H9 (cell line): ENCODE results near the gene DEFB116. TPM values are rescaled to one million over a fixed set of nuclear protein-coding genes. Genes with fewer than 3 reads are reported as not detected.
A peak's percentile ranks its signal among the peaks of the same experiment; 100 is the strongest.

Experiments
- DNase-seq: peaks from one replicate; pipeline ENCODE4 v3.0.0-alpha.2; 2017
- H2AFZ ChIP-seq: one replicate; pipeline ENCODE4 v1.6.1; 2013; ENCODE audit warnings: mild to moderate bottlenecking, low read length, control low read depth, moderate library complexity
- H2AK5ac ChIP-seq: 2 replicates; pipeline ENCODE4 v1.6.1; 2013; ENCODE audit warnings: low read length, control low read depth, mixed read lengths; ENCODE audit not compliant: insufficient read length
- H2BK120ac ChIP-seq: one replicate; pipeline ENCODE4 v1.6.1; 2013; ENCODE audit warnings: low read depth, mild to moderate bottlenecking, low read length, control low read depth, inconsistent platforms; ENCODE audit not compliant: poor library complexity, severe bottlenecking
- H2BK12ac ChIP-seq: 2 replicates; pipeline ENCODE4 v1.6.1; 2013; ENCODE audit warnings: low read length, control low read depth, mixed read lengths, low read depth; ENCODE audit not compliant: insufficient read length
- H2BK15ac ChIP-seq: 2 replicates; pipeline ENCODE4 v1.6.1; 2013; ENCODE audit warnings: low read depth, low read length, control low read depth
- H2BK20ac ChIP-seq: one replicate; pipeline ENCODE4 v1.6.1; 2013; ENCODE audit warnings: low read depth, mild to moderate bottlenecking, low read length, control low read depth, inconsistent platforms; ENCODE audit not compliant: poor library complexity, severe bottlenecking
- H2BK5ac ChIP-seq: 2 replicates; pipeline ENCODE4 v1.6.1; 2013; ENCODE audit warnings: low read length, control low read depth, mixed read lengths; ENCODE audit not compliant: insufficient read length
- H3K14ac ChIP-seq: 2 replicates; pipeline ENCODE4 v1.6.1; 2013; ENCODE audit warnings: low read length, control low read depth; ENCODE audit not compliant: insufficient read depth
- H3K18ac ChIP-seq: 2 replicates; pipeline ENCODE4 v1.6.1; 2013; ENCODE audit warnings: low read depth, mild to moderate bottlenecking, mixed read lengths, low read length, control low read depth; ENCODE audit not compliant: insufficient read length
- H3K23ac ChIP-seq: 2 replicates; pipeline ENCODE4 v1.6.1; 2013; ENCODE audit warnings: low read length, control low read depth, mixed read lengths, low read depth; ENCODE audit not compliant: insufficient read length
- H3K23me2 ChIP-seq: 2 replicates; pipeline ENCODE4 v1.6.1; 2013; ENCODE audit warnings: low read depth, mild to moderate bottlenecking, mixed read lengths, low read length, control low read depth; ENCODE audit not compliant: insufficient read length, poor library complexity, severe bottlenecking
- H3K27ac ChIP-seq: 2 replicates; pipeline ENCODE4 v1.5.1; 2013; ENCODE audit warnings: low read length, control low read depth, mixed read lengths, low read depth; ENCODE audit not compliant: insufficient read length
- H3K27me3 ChIP-seq: 2 replicates; pipeline ENCODE4 v1.6.1; 2013; ENCODE audit warnings: low read length, control low read depth, inconsistent platforms; ENCODE audit not compliant: insufficient read depth
- H3K4ac ChIP-seq: 2 replicates; pipeline ENCODE4 v1.6.1; 2013; ENCODE audit warnings: low read depth, mild to moderate bottlenecking, control low read depth, inconsistent platforms, low read length, moderate library complexity
- H3K4me1 ChIP-seq: 2 replicates; pipeline ENCODE4 v1.6.1; 2013; ENCODE audit warnings: low read length, control low read depth, inconsistent platforms; ENCODE audit not compliant: insufficient read depth
- H3K4me2 ChIP-seq: 2 replicates; pipeline ENCODE4 v1.6.1; 2013; ENCODE audit warnings: low read length, control low read depth, mixed read lengths; ENCODE audit not compliant: insufficient read length, insufficient read depth
- H3K56ac ChIP-seq: 2 replicates; pipeline ENCODE4 v1.6.1; 2013; ENCODE audit warnings: low read depth, mild to moderate bottlenecking, mixed read lengths, low read length, control low read depth; ENCODE audit not compliant: insufficient read length
- H3K79me1 ChIP-seq: 2 replicates; pipeline ENCODE4 v1.6.1; 2013; ENCODE audit warnings: low read depth, mild to moderate bottlenecking, moderate library complexity, low read length, control low read depth, inconsistent platforms; ENCODE audit not compliant: insufficient read depth, poor library complexity, severe bottlenecking
- H3K79me2 ChIP-seq: 2 replicates; pipeline ENCODE4 v1.6.1; 2013; ENCODE audit warnings: low read length, control low read depth, inconsistent platforms; ENCODE audit not compliant: insufficient read depth
- H3K9ac ChIP-seq: 2 replicates; pipeline ENCODE4 v1.6.1; 2013; ENCODE audit warnings: low read length, control low read depth, mixed read lengths; ENCODE audit not compliant: insufficient read length; ENCODE audit errors: extremely low read depth
- H3K9me3 ChIP-seq: one replicate; pipeline ENCODE4 v1.6.1; 2013; ENCODE audit warnings: low read depth, low read length, inconsistent platforms; ENCODE audit not compliant: control insufficient read depth
- H3T11ph ChIP-seq: one replicate; pipeline ENCODE4 v1.6.1; 2013; ENCODE audit warnings: mild to moderate bottlenecking, low read length, control low read depth, inconsistent platforms
- H4K20me1 ChIP-seq: one replicate; pipeline ENCODE4 v1.6.1; 2013; ENCODE audit not compliant: control insufficient read depth, insufficient read length, insufficient read depth
- H4K5ac ChIP-seq: 2 replicates; pipeline ENCODE4 v1.6.1; 2013; ENCODE audit warnings: low read depth, mild to moderate bottlenecking, mixed read lengths, low read length, control low read depth; ENCODE audit not compliant: insufficient read length
- H4K8ac ChIP-seq: replicated peaks from 2 replicates; pipeline ENCODE4 v1.6.1; 2013; ENCODE audit warnings: low read length, control low read depth, mixed read lengths, low read depth; ENCODE audit not compliant: insufficient read length
- H4K91ac ChIP-seq: 2 replicates; pipeline ENCODE4 v1.6.1; 2013; ENCODE audit warnings: low read depth, mild to moderate bottlenecking, moderate library complexity, mixed read lengths, low read length, control low read depth; ENCODE audit not compliant: insufficient read length
- H3K27ac Mint-ChIP-seq, 3 experiments: 2 replicates in 2 of 3; 3 replicates in 1 of 3; pipeline ENCODE4 v1.8.0; 2020 to 2021; ENCODE audit warnings: mixed read lengths in 3 of 3, mild to moderate bottlenecking in 1 of 3, moderate library complexity in 1 of 3
- H3K27me3 Mint-ChIP-seq: 2 replicates; pipeline ENCODE4 v1.8.0; 2021; ENCODE audit warnings: low read depth, mild to moderate bottlenecking, moderate library complexity, mixed read lengths
- H3K36me3 Mint-ChIP-seq, 3 experiments: 2 replicates in 2 of 3; 3 replicates in 1 of 3; pipeline ENCODE4 v1.8.0; 2020 to 2021; ENCODE audit warnings: low read depth in 3 of 3, mixed read lengths in 3 of 3; ENCODE audit not compliant: insufficient read depth in 1 of 3
- H3K4me1 Mint-ChIP-seq, 2 experiments: 2 replicates each; pipeline ENCODE4 v1.8.0; 2020; ENCODE audit warnings: mixed read lengths in 2 of 2
- H3K4me3 Mint-ChIP-seq, 2 experiments: 2 replicates in 1 of 2; 3 replicates in 1 of 2; pipeline ENCODE4 v1.8.0; 2020 to 2021; ENCODE audit warnings: mild to moderate bottlenecking in 2 of 2, mixed read lengths in 2 of 2, moderate library complexity in 1 of 2
- H3K9me3 Mint-ChIP-seq, 2 experiments: 2 replicates in 1 of 2; 3 replicates in 1 of 2; pipeline ENCODE4 v1.8.0; 2020; ENCODE audit warnings: mild to moderate bottlenecking in 2 of 2, mixed read lengths in 2 of 2, moderate library complexity in 1 of 2
- CTCF ChIP-seq: fragments of 200-600 bp; sonication (generic); conservative IDR thresholded peaks from 3 replicates; pipeline ENCODE4 v1.8.0; 2021; ENCODE audit warnings: antibody characterized with exemption, mild to moderate bottlenecking
- WGBS: extraction: QIAGEN DNeasy Blood & Tissue Kit; methylation state at CpG from one replicate; pipeline ENCODE4 v1.1.7; 2013; ENCODE audit warnings: missing lambda C conversion rate, low lambda C conversion rate, mixed read lengths; ENCODE audit not compliant: insufficient read length; ENCODE audit errors: extremely low coverage; 5-methylcytosine and 5-hydroxymethylcytosine counted together
- total RNA-seq: library from RNA; stranded (reverse); gene quantifications from 2 replicates; pipeline ENCODE4 v1.2.1, GENCODE V29; 2021

DEFB116 gene
- total RNA-seq, 1 experiment from 2014 or later = not detected

- no peak overlapping the region for H3K27ac ChIP-seq
- H4K8ac ChIP-seq = no peak overlapping the region
- H4K91ac ChIP-seq = no peak overlapping the region
- WGBS = no CpG with 5 or more reads among the region's 6 CpGs
- TF ChIP-seq CTCF = peak; percentile 48; the same call in 2 of the 3 replicates
- no peaks in the 10 kb centered on the region for H4K20me1 ChIP-seq
- H2BK20ac ChIP-seq = no peak overlapping the region
- no peak overlapping the region for H3K23ac ChIP-seq
- no peak overlapping the region for H2BK15ac ChIP-seq
- H2BK120ac ChIP-seq = no peak overlapping the region
- no peaks in the 10 kb centered on the region; the same call in 1 of the 2 replicates for H3K27me3 Mint-ChIP-seq
- no peak overlapping the region for H4K5ac ChIP-seq
- no peaks in the 10 kb centered on the region for H3K23me2 ChIP-seq
- H3K9ac ChIP-seq = no peak overlapping the region
- H3T11ph ChIP-seq = no peak overlapping the region
- H3K27ac Mint-ChIP-seq = no peak overlapping the region
- H3K56ac ChIP-seq = no peak overlapping the region
- H3K27me3 ChIP-seq = no peaks in the 10 kb centered on the region
- no peak overlapping the region for H2BK12ac ChIP-seq
- no peak for DNase-seq
- no peak overlapping the region for H2AFZ ChIP-seq
- H3K4me3 Mint-ChIP-seq = no peak overlapping the region
- peaks cover 92 to 94% of the 10 kb centered on the region in 2 experiments for H3K9me3 Mint-ChIP-seq
- H3K9me3 ChIP-seq = peaks cover 66% of the 10 kb centered on the region
- no peaks in the 10 kb centered on the region for H3K4me1 Mint-ChIP-seq
- no peak overlapping the region for H3K14ac ChIP-seq
- no peaks in the 10 kb centered on the region for H3K4me1 ChIP-seq
- H3K79me1 ChIP-seq = no peaks in the 10 kb centered on the region
- H3K4ac ChIP-seq = no peak overlapping the region
- H3K36me3 Mint-ChIP-seq = peaks cover under 1 to 38% (median 10%) of the 10 kb centered on the region in 3 experiments; a peak in 4 of 7 replicates
- no peaks in the 10 kb centered on the region for H3K79me2 ChIP-seq
- H3K18ac ChIP-seq = no peak overlapping the region
- H3K4me2 ChIP-seq = no peak overlapping the region
- no peak overlapping the region for H2BK5ac ChIP-seq
- no peak overlapping the region for H2AK5ac ChIP-seq
Observed at GRCh38 chr20:31260326-31260932, 48.0 kb downstream of the DEFB116 start.
